ENCODE results near the gene KNSTRN. TPM values are rescaled to one million over a fixed set of nuclear protein-coding genes. Genes with fewer than 3 reads are reported as not detected.

KNSTRN gene
- total and polyA plus RNA-seq, 2 of the 4 experiments (the other 2 are of a cell fraction): 33.1 to 73.5 TPM

- intact Hi-C loops (cut with micrococcal nuclease) (no loop called here), dilution Hi-C loops (cut with HindIII; ENCODE audit: low sequenced_read_pairs, unreplicated experiment) (no loop called here), in situ Hi-C loops (cut with MboI; ENCODE audit: low sequenced_read_pairs) (no loop called here)
- no peak for DNase-seq
- WGBS, 2 experiments (ENCODE audit: extremely low coverage in 2 of 2, insufficient read length in 1 of 2): 76% methylated on average over 2 of the region's 5 CpGs; no CpG with 5 or more reads in 1 of the 2 experiments
- no peak for ATAC-seq (ENCODE audit: low read depth)
- H3K56ac ChIP-seq (ENCODE audit: extremely low read depth, insufficient read depth, low read length): no peak overlapping the region
- TF ChIP-seq RFX5 (IDR thresholded peaks at IDR 0.05; ENCODE audit: low read depth, low read length): no peak
- no peak for TF ChIP-seq CHD1 (IDR thresholded peaks at IDR 0.05; ENCODE audit: low read depth, low read length)
- TF ChIP-seq NFE2L2 (IDR thresholded peaks at IDR 0.05; ENCODE audit: low read depth, low read length): no peak
- TF ChIP-seq MAFK (IDR thresholded peaks at IDR 0.05; ENCODE audit: low read depth, low read length): no peak
- no peak for TF ChIP-seq CEBPB (IDR thresholded peaks at IDR 0.05; ENCODE audit: low read depth, low read length)
- TF ChIP-seq SMC3 (IDR thresholded peaks at IDR 0.05; ENCODE audit: low read depth, low read length): no peak
- TF ChIP-seq ELK1 (IDR thresholded peaks at IDR 0.05; ENCODE audit: borderline replicate concordance, low read depth, low read length): no peak
- no peak for TF ChIP-seq MAZ (IDR thresholded peaks at IDR 0.05; ENCODE audit: borderline replicate concordance, low read depth, low read length)
- TF ChIP-seq USF2 (IDR thresholded peaks at IDR 0.05; ENCODE audit: low read depth, low read length): no peak
- TF ChIP-seq RCOR1 (IDR thresholded peaks at IDR 0.05; ENCODE audit: insufficient replicate concordance, low read length): no peak
- no peak for TF ChIP-seq POLR2A (IDR thresholded peaks at IDR 0.05; ENCODE audit: low read depth, low read length)
- TF ChIP-seq MXI1 (IDR thresholded peaks at IDR 0.05; ENCODE audit: borderline replicate concordance, low read depth, low read length): no peak
- no peak for TF ChIP-seq FOS (IDR thresholded peaks at IDR 0.05; ENCODE audit: low read depth, low read length)
- TF ChIP-seq CTCF (conservative IDR thresholded peaks at IDR 0.05; ENCODE audit: low read depth, low read length): no peak
- TF ChIP-seq RAD21 (IDR thresholded peaks at IDR 0.05; ENCODE audit: low read length): no peak
- TF ChIP-seq BHLHE40 (IDR thresholded peaks at IDR 0.05; ENCODE audit: low read depth, low read length): no peak
- POLR2A ChIA-PET (ENCODE audit: unreplicated experiment): no interaction called here
- H3K9ac ChIP-seq (ENCODE audit: low read depth, low read length): no peak overlapping the region
- H4K8ac ChIP-seq (ENCODE audit: low read depth in 2 of 2, low read length in 2 of 2): no peak overlapping the region
- no peak overlapping the region for H2BK5ac ChIP-seq (ENCODE audit: low read depth, low read length, poor library complexity, severe bottlenecking)
- H2BK120ac ChIP-seq (ENCODE audit: low read depth, low read length): no peak overlapping the region
- 0 out of 2 replicates have a peak, but pooled peaks cover 3% of the 10 kb centered on the region for H3K9me1 ChIP-seq (ENCODE audit: insufficient read depth, low read length)
- no TSS peak for BruUV-seq (replicated peaks)
- no peak overlapping the region for H3K4me3 ChIP-seq (ENCODE audit: insufficient read depth, low read depth, low read length)
- H4K5ac ChIP-seq (ENCODE audit: low read depth, low read length): no peak overlapping the region
- no peak overlapping the region for H3K4ac ChIP-seq (ENCODE audit: low read depth, low read length)
- H2BK15ac ChIP-seq (ENCODE audit: low read depth, low read length): no peak overlapping the region
- H2BK20ac ChIP-seq (ENCODE audit: low read depth, low read length): no peak overlapping the region
- no peak overlapping the region for H3K14ac ChIP-seq (replicated peaks; ENCODE audit: low read depth, low read length)
- peak overlapping the region; percentile 98 for H2AFZ ChIP-seq (replicated peaks; ENCODE audit: low read length, poor library complexity)
- no peaks in the 10 kb centered on the region for H3K36me3 ChIP-seq (ENCODE audit: control insufficient read depth, insufficient read depth, low read length)
- CTCF ChIA-PET: no interaction called here
- no peak overlapping the region for H2AK9ac ChIP-seq (replicated peaks; ENCODE audit: low read depth, low read length, poor library complexity)
- no peak overlapping the region for H3K4me2 ChIP-seq (ENCODE audit: low read depth, low read length)
- H4K91ac ChIP-seq (ENCODE audit: insufficient read depth, low read depth, low read length): no peak overlapping the region
- peaks cover 2% of the 10 kb centered on the region; the same call in 1 of the 2 replicates for H3K4me1 ChIP-seq (ENCODE audit: control insufficient read depth, insufficient read depth, low read length)
- no peak overlapping the region for H3K23ac ChIP-seq (ENCODE audit: low read depth, low read length)
- H3K18ac ChIP-seq (ENCODE audit: low read depth, low read length): no peak overlapping the region
- no peak overlapping the region for H3K27ac ChIP-seq (ENCODE audit: insufficient read depth, low read length)
- no peaks in the 10 kb centered on the region for H4K20me1 ChIP-seq (ENCODE audit: insufficient read depth, low read length)
- no peaks in the 10 kb centered on the region for H3K79me1 ChIP-seq (ENCODE audit: low read depth in 1 of 2, low read length in 2 of 2)
- H3K9me3 ChIP-seq (ENCODE audit: control insufficient read depth, insufficient read depth, low read length): no peaks in the 10 kb centered on the region
- H2AK5ac ChIP-seq (ENCODE audit: low read depth, low read length): peak overlapping the region; percentile 43; the same call in 1 of the 2 replicates
- peaks cover 8% of the 10 kb centered on the region for H3K27me3 ChIP-seq (ENCODE audit: control insufficient read depth, insufficient read depth, low read length)
Measured at GRCh38 chr15:40367371-40367685, 15.2 kb upstream of the KNSTRN start.
